HL-60 (cell line): ENCODE data around the gene CSK.
A peak's percentile ranks its signal among the peaks of the same experiment; 100 is the strongest.

ENCODE experiments used
- CTCF ChIP-seq: IDR thresholded peaks from one replicate; pipeline ENCODE4 v1.5.1; 2011; ENCODE audit warnings: low read length, control low read depth, inconsistent platforms; ENCODE audit not compliant: insufficient read depth
- GABPA ChIP-seq: IDR thresholded peaks from 2 replicates; pipeline ENCODE4 v1.6.1; 2012; ENCODE audit warnings: low read depth
- POLR2AphosphoS5 ChIP-seq: IDR thresholded peaks from 2 replicates; pipeline ENCODE4 v1.6.1; 2012; ENCODE audit warnings: low read depth

- TF ChIP-seq CTCF (peak; percentile 12), GABPA (no peak), POLR2AphosphoS5 (peak; percentile 76)
Measured at GRCh38 chr15:74842581-74843444, 60.9 kb downstream of the CSK start, which contains the start of gene ULK3.
